Spleen (tissue), 13 donors: Measurements from ENCODE around the gene GUCY2F. TPM values are rescaled to one million over a fixed set of nuclear protein-coding genes. Genes with fewer than 3 reads are reported as not detected.

ENCODE experiments used
- DNase-seq: peaks from one replicate; pipeline ENCODE4 v3.0.0-alpha.2; 2020
- H3K27ac ChIP-seq, 8 donors: fragments of 200-600 bp; sonication (generic) in 7 of 8; 1 replicate in 4 of 8; 2 replicates in 4 of 8; pipeline versions ENCODE4 v1.5.0 to v1.8.0; 2016 to 2021; ENCODE audit warnings: inconsistent platforms in 4 of 8, mild to moderate bottlenecking in 4 of 8, moderate library complexity in 1 of 8
- H3K27me3 ChIP-seq, 7 donors: fragments of 200-600 bp; sonication (generic) in 6 of 7; replicated peaks in 1 of 7; 1 replicate in 4 of 7; 2 replicates in 3 of 7; pipeline versions ENCODE4 v1.5.0 to v1.8.0; 2016 to 2021; ENCODE audit warnings: inconsistent platforms in 3 of 7, mild to moderate bottlenecking in 1 of 7
- H3K36me3 ChIP-seq, 6 donors: fragments of 200-600 bp; sonication (generic) in 5 of 6; 1 replicate in 4 of 6; 2 replicates in 2 of 6; pipeline versions ENCODE4 v1.5.0 to v1.8.0; 2016 to 2021; ENCODE audit warnings: inconsistent platforms in 2 of 6
- H3K4me1 ChIP-seq, 6 donors: fragments of 200-600 bp; sonication (generic) in 5 of 6; 1 replicate in 3 of 6; 2 replicates in 3 of 6; pipeline versions ENCODE4 v1.5.0 to v1.8.0; 2016 to 2021; ENCODE audit warnings: inconsistent platforms in 3 of 6
- H3K4me3 ChIP-seq, 8 donors: fragments of 200-600 bp; sonication (generic) in 7 of 8; 1 replicate in 4 of 8; 2 replicates in 4 of 8; pipeline versions ENCODE4 v1.5.0 to v1.8.0; 2016 to 2021; ENCODE audit warnings: inconsistent platforms in 4 of 8, mild to moderate bottlenecking in 4 of 8, moderate library complexity in 2 of 8
- H3K9me3 ChIP-seq, 8 donors: fragments of 200-600 bp; sonication (generic) in 7 of 8; 1 replicate in 4 of 8; 2 replicates in 4 of 8; pipeline versions ENCODE4 v1.5.0 to v1.8.0; 2016 to 2021; ENCODE audit warnings: inconsistent platforms in 4 of 8
- CTCF ChIP-seq, 11 experiments: fragments of 200-600 bp in 7 of 11; fragments of 450-650 bp in 4 of 11; sonication (generic) in 4 of 11; IDR thresholded peaks in 8 of 11; conservative IDR thresholded peaks in 3 of 11; 1 replicate in 7 of 11; 2 replicates in 4 of 11; pipeline versions ENCODE4 v1.4.0 to v1.8.0; 2016 to 2021; ENCODE audit warnings: antibody characterized with exemption in 11 of 11, inconsistent platforms in 4 of 11, mild to moderate bottlenecking in 1 of 11
- POLR2A ChIP-seq, 3 donors: fragments of 450-650 bp; IDR thresholded peaks; one replicate each; pipeline ENCODE4 v1.5.1; 2017; ENCODE audit warnings: antibody characterized with exemption in 3 of 3, mild to moderate bottlenecking in 1 of 3
- POLR2AphosphoS5 ChIP-seq, 3 donors: sonication (generic); formaldehyde crosslinking; IDR thresholded peaks; one replicate each; pipeline ENCODE4 v1.5.1; 2017; ENCODE audit warnings: antibody characterized with exemption in 3 of 3
- WGBS, 5 donors: extraction: QIAGEN DNeasy Blood & Tissue Kit in 3 of 5; methylation state at CpG; one replicate each; pipeline versions ENCODE4 v1.1.5 to v1.1.7; 2013 to 2018; 5-methylcytosine and 5-hydroxymethylcytosine counted together
- intact Hi-C: fragments of 100-400 bp; cut with DNase I; formaldehyde crosslinking; loops from one replicate; pipeline ENCODE4 v1.15.0; 2023; ENCODE audit warnings: low total_unique reads
- long read RNA-seq, 2 donors: transcript quantifications; one replicate each; lab custom pipeline, GENCODE V29; 2026
- polyA plus RNA-seq, 3 donors: library from polyadenylated mRNA; stranded (reverse); fragments of 200-250 nt; gene quantifications; one replicate each; pipeline ENCODE4 v1.2.1, GENCODE V29; 2013
- total RNA-seq, 7 donors: library from RNA; depleted of rRNA in 3 of 7; stranded (reverse); fragments of >200 nt in 3 of 7; fragmentation: NEBNext Ultra II Directional in 4 of 7; extraction: Animal tissue kit (Norgen Biotek cat#: 25700) in 4 of 7; gene quantifications; one replicate each; pipeline versions ENCODE4 v1.1.0 to v1.2.1, GENCODE V29; 2016 to 2021
- donor health status: healthy with polysubstance abuse.
- donor health status: DM: no; HTN: no; CAD: no; lungs with moderate emphysema.
- donor health status: DM: no; HTN: no; CAD: no.
- donor health status: Bipolar disorder and iron deficiency.
- donor health status: healthy.
- donor health status: DM: no; HTN: no; CAD: no.
- donor health status: DM: yes; HTN: yes; CAD: no.

Gene GUCY2F
- total RNA-seq (under 1 TPM in 2 of 7 donors, not detected in 5; 0.09 to 0.59 TPM), polyA plus RNA-seq (not detected)
- long read RNA-seq, donor 1: 0 reads
- long read RNA-seq, donor 2: 0 reads

- Histone ChIP-seq H3K27ac (no peak within 1 kb of the TSS), H3K4me3 (no peak within 1 kb of the TSS), H3K4me1 (peaks cover 0 to 4% (median 0%) of the 10 kb centered on the region in 6 donors), H3K9me3 (no peaks in the 10 kb centered on the region), H3K36me3 (no peaks in the 10 kb centered on the region), H3K27me3 (peaks cover 0 to 17% (median 0%) of the 10 kb centered on the region in 7 donors)
- WGBS, 5 donors: 57 to 87% (median 76%) methylated on average over 4 of the region's 4 CpGs
- DNase-seq: no peak
- intact Hi-C loops: no loop called here
- TF ChIP-seq CTCF (IDR thresholded peaks at IDR 0.05 in 8 of 11, conservative IDR thresholded peaks at IDR 0.05 in 3 of 11): no peak
- no peak for TF ChIP-seq POLR2A (IDR thresholded peaks at IDR 0.05)
- TF ChIP-seq POLR2AphosphoS5 (IDR thresholded peaks at IDR 0.05): no peak
Observed at GRCh38 chrX:109481986-109482385, at the start of gene GUCY2F. Gene GUCY2F, minus strand, starts transcription at chrX:109482086. Its CDS starts 6,150 bp downstream, at chrX:109475936.

GRCh38 chrX:109519001-109519400, 37.1 kb upstream of the GUCY2F start:
- 88 to 97% (median 92%) methylated on average over 1 of the region's 1 CpG for WGBS, 5 donors

GRCh38 chrX:109511113-109511512, 29.2 kb upstream of the GUCY2F start:
- intact Hi-C loops: no loop called here
- no peaks in the 10 kb centered on the region for H3K4me1 ChIP-seq
- H3K36me3 ChIP-seq: no peaks in the 10 kb centered on the region
- 45 to 65% (median 57%) methylated on average over 1 of the region's 1 CpG for WGBS, 5 donors
- no peak for DNase-seq
- peaks cover 0 to 9% (median 0%) of the 10 kb centered on the region in 7 donors for H3K27me3 ChIP-seq
- H3K27ac ChIP-seq: no peak overlapping the region
- no peak overlapping the region for H3K4me3 ChIP-seq
- TF ChIP-seq CTCF (IDR thresholded peaks at IDR 0.05 in 8 of 11, conservative IDR thresholded peaks at IDR 0.05 in 3 of 11) (no peak), POLR2AphosphoS5 (IDR thresholded peaks at IDR 0.05) (no peak), POLR2A (IDR thresholded peaks at IDR 0.05) (no peak)
- H3K9me3 ChIP-seq: no peaks in the 10 kb centered on the region

More at GRCh38 chrX:109519001-109519400, 37.1 kb upstream of the GUCY2F start:
- Histone ChIP-seq H3K4me1 (no peaks in the 10 kb centered on the region), H3K27ac (no peak overlapping the region), H3K9me3 (no peaks in the 10 kb centered on the region), H3K4me3 (no peak overlapping the region), H3K27me3 (no peaks in the 10 kb centered on the region), H3K36me3 (no peaks in the 10 kb centered on the region)
- TF ChIP-seq POLR2AphosphoS5 (IDR thresholded peaks at IDR 0.05) (no peak), CTCF (IDR thresholded peaks at IDR 0.05 in 8 of 11, conservative IDR thresholded peaks at IDR 0.05 in 3 of 11) (no peak), POLR2A (IDR thresholded peaks at IDR 0.05) (no peak)
- intact Hi-C loops: no loop called here
- no peak for DNase-seq

GRCh38 chrX:109508915-109509314, 27.0 kb upstream of the GUCY2F start:
- Histone ChIP-seq H3K27ac (no peak overlapping the region), H3K27me3 (peaks cover 0 to 25% (median 0%) of the 10 kb centered on the region in 7 donors), H3K9me3 (no peaks in the 10 kb centered on the region), H3K4me3 (no peak overlapping the region), H3K4me1 (no peaks in the 10 kb centered on the region), H3K36me3 (no peaks in the 10 kb centered on the region)
- DNase-seq: no peak
- intact Hi-C loops: no loop called here
- no peak for TF ChIP-seq CTCF (IDR thresholded peaks at IDR 0.05 in 8 of 11, conservative IDR thresholded peaks at IDR 0.05 in 3 of 11)
- no peak for TF ChIP-seq POLR2AphosphoS5 (IDR thresholded peaks at IDR 0.05)
- no peak for TF ChIP-seq POLR2A (IDR thresholded peaks at IDR 0.05)
